ENCODE data around the gene ZNF532.
A peak's percentile ranks its signal among the peaks of the same experiment; 100 is the strongest.

ZNF532 gene

GRCh38 chr18:58902961-58903360, 38.3 kb downstream of the ZNF532 start:
- no peak overlapping the region for H2BK120ac ChIP-seq (ENCODE audit: low read depth, low read length)
- H3K4me3 ChIP-seq (ENCODE audit: low read length), result no peak overlapping the region
- H3K18ac ChIP-seq (ENCODE audit: low read length), result no peak overlapping the region
- H3K36me3 ChIP-seq (ENCODE audit: control insufficient read depth, insufficient read depth, low read length), result peaks cover 2% of the 10 kb centered on the region
- WGBS (ENCODE audit: extremely low coverage, insufficient coverage, low lambda C conversion rate), result no CpG with 5 or more reads among the region's 5 CpGs
- H2AK5ac ChIP-seq (ENCODE audit: low read length), result no peak overlapping the region
- H3K27ac ChIP-seq (ENCODE audit: low read depth, low read length), result no peak overlapping the region
- H3K4ac ChIP-seq (ENCODE audit: low read depth, low read length), result no peak overlapping the region
- no peak overlapping the region for H3K56ac ChIP-seq (ENCODE audit: low read length)
- peaks cover 83% of the 10 kb centered on the region for H3K79me2 ChIP-seq (ENCODE audit: control insufficient read depth, insufficient read depth, low read length)
- no peak overlapping the region for H3K9ac ChIP-seq (ENCODE audit: low read length)
- no peak overlapping the region for H2BK5ac ChIP-seq (ENCODE audit: low read length)
- no peak overlapping the region for H4K5ac ChIP-seq (ENCODE audit: low read length)
- no peak overlapping the region for H4K8ac ChIP-seq (ENCODE audit: low read depth, low read length)
- H3K23ac ChIP-seq (ENCODE audit: low read length), result no peak overlapping the region
- no peaks in the 10 kb centered on the region for H3K27me3 ChIP-seq (ENCODE audit: insufficient read depth, low read length, poor library complexity)
- no peak overlapping the region for H3K4me2 ChIP-seq (ENCODE audit: low read length)
- peaks cover 30% of the 10 kb centered on the region for H3K79me1 ChIP-seq (ENCODE audit: low read length)
- no peaks in the 10 kb centered on the region for H3K4me1 ChIP-seq (ENCODE audit: control insufficient read depth, low read depth, low read length)
- no peak for DNase-seq
- no peak overlapping the region for H2BK15ac ChIP-seq (replicated peaks; ENCODE audit: low read depth)

- peaks cover 30% of the 10 kb centered on the region for H3K79me1 ChIP-seq (ENCODE audit: low read length)
- peaks cover 2% of the 10 kb centered on the region for H3K36me3 ChIP-seq (ENCODE audit: control insufficient read depth, insufficient read depth, low read length)
- no peak overlapping the region for H3K9ac ChIP-seq (ENCODE audit: low read length)
- no peak overlapping the region for H3K18ac ChIP-seq (ENCODE audit: low read length)
- H3K23ac ChIP-seq (ENCODE audit: low read length), result no peak overlapping the region
- H3K4me1 ChIP-seq (ENCODE audit: control insufficient read depth, low read depth, low read length), result no peaks in the 10 kb centered on the region
- no peak overlapping the region for H3K27ac ChIP-seq (ENCODE audit: low read depth, low read length)
- H3K27me3 ChIP-seq (ENCODE audit: insufficient read depth, low read length, poor library complexity), result no peaks in the 10 kb centered on the region
- no peak overlapping the region for H3K4me3 ChIP-seq (ENCODE audit: low read length)
- H2AK5ac ChIP-seq (ENCODE audit: low read length), result no peak overlapping the region
- H4K5ac ChIP-seq (ENCODE audit: low read length), result no peak overlapping the region
- H3K79me2 ChIP-seq (ENCODE audit: control insufficient read depth, insufficient read depth, low read length), result peaks cover 81% of the 10 kb centered on the region
- no peak overlapping the region for H2BK15ac ChIP-seq (replicated peaks; ENCODE audit: low read depth)
- no peak overlapping the region for H3K4ac ChIP-seq (ENCODE audit: low read depth, low read length)
- H3K56ac ChIP-seq (ENCODE audit: low read length), result no peak overlapping the region
- DNase-seq, result no peak
- WGBS (ENCODE audit: extremely low coverage, insufficient coverage, low lambda C conversion rate), result 100% methylated on average over 1 of the region's 7 CpGs
- no peak overlapping the region for H2BK120ac ChIP-seq (ENCODE audit: low read depth, low read length)
- no peak overlapping the region for H4K8ac ChIP-seq (ENCODE audit: low read depth, low read length)
- no peak overlapping the region for H2BK5ac ChIP-seq (ENCODE audit: low read length)
- H3K4me2 ChIP-seq (ENCODE audit: low read length), result no peak overlapping the region
These were observed 38.9 kb downstream of the ZNF532 start for GRCh38 chr18:58903533-58903932.

GRCh38 chr18:58905777-58906428, 41.2 kb downstream of the ZNF532 start:
- no peak overlapping the region for H4K5ac ChIP-seq (ENCODE audit: low read length)
- no peak overlapping the region for H2BK5ac ChIP-seq (ENCODE audit: low read length)
- no CpG with 5 or more reads among the region's 10 CpGs for WGBS (ENCODE audit: extremely low coverage, insufficient coverage, low lambda C conversion rate)
- no peaks in the 10 kb centered on the region for H3K27me3 ChIP-seq (ENCODE audit: insufficient read depth, low read length, poor library complexity)
- H3K4me2 ChIP-seq (ENCODE audit: low read length), result no peak overlapping the region
- H3K79me2 ChIP-seq (ENCODE audit: control insufficient read depth, insufficient read depth, low read length), result peaks cover 78% of the 10 kb centered on the region
- no peak overlapping the region for H3K56ac ChIP-seq (ENCODE audit: low read length)
- H2BK120ac ChIP-seq (ENCODE audit: low read depth, low read length), result no peak overlapping the region
- no peak overlapping the region for H4K8ac ChIP-seq (ENCODE audit: low read depth, low read length)
- H3K4me3 ChIP-seq (ENCODE audit: low read length), result no peak overlapping the region
- H3K23ac ChIP-seq (ENCODE audit: low read length), result no peak overlapping the region
- H3K79me1 ChIP-seq (ENCODE audit: low read length), result peaks cover 25% of the 10 kb centered on the region
- no peak overlapping the region for H3K27ac ChIP-seq (ENCODE audit: low read depth, low read length)
- no peak for DNase-seq
- H2BK15ac ChIP-seq (replicated peaks; ENCODE audit: low read depth), result no peak overlapping the region
- peaks cover under 1% of the 10 kb centered on the region for H3K4me1 ChIP-seq (ENCODE audit: control insufficient read depth, low read depth, low read length)
- H2AK5ac ChIP-seq (ENCODE audit: low read length), result no peak overlapping the region
- no peaks in the 10 kb centered on the region for H3K36me3 ChIP-seq (ENCODE audit: control insufficient read depth, insufficient read depth, low read length)
- no peak overlapping the region for H3K9ac ChIP-seq (ENCODE audit: low read length)
- H3K18ac ChIP-seq (ENCODE audit: low read length), result no peak overlapping the region
- H3K4ac ChIP-seq (ENCODE audit: low read depth, low read length), result no peak overlapping the region

DNA sequence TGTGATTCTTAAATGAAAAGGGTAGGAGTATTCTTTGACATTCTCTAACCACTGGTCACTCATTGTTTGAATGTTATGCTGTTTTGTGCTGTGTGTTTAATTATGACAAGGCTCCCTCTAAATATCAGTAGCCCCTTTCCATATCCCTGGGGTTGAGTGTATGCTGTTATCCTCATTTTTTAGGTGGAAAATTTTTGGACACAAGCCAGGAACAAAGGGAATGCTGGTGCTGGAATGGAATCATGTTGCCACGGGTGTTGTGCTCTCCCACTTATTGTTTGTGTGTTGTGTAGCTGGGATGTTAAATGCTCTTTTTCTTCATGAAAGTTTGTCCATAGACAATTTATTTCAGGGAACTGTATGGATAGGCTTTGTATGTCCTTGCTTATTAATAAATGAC, 43.3 kb downstream of the ZNF532 start:
- Histone ChIP-seq H3K9ac (ENCODE audit: low read length) (no peak overlapping the region), H3K4me2 (ENCODE audit: low read length) (no peak overlapping the region), H3K23ac (ENCODE audit: low read length) (no peak overlapping the region), H3K4me3 (ENCODE audit: low read length) (no peak overlapping the region), H3K56ac (ENCODE audit: low read length) (no peak overlapping the region), H2BK5ac (ENCODE audit: low read length) (no peak overlapping the region), H2AK5ac (ENCODE audit: low read length) (no peak overlapping the region), H4K8ac (ENCODE audit: low read depth, low read length) (no peak overlapping the region), H3K4ac (ENCODE audit: low read depth, low read length) (no peak overlapping the region), H3K79me2 (ENCODE audit: control insufficient read depth, insufficient read depth, low read length) (peaks cover 80% of the 10 kb centered on the region), H3K27ac (ENCODE audit: low read depth, low read length) (no peak overlapping the region), H2BK120ac (ENCODE audit: low read depth, low read length) (no peak overlapping the region), H3K27me3 (ENCODE audit: insufficient read depth, low read length, poor library complexity) (no peaks in the 10 kb centered on the region), H3K79me1 (ENCODE audit: low read length) (peaks cover 21% of the 10 kb centered on the region), H3K18ac (ENCODE audit: low read length) (no peak overlapping the region), H3K4me1 (ENCODE audit: control insufficient read depth, low read depth, low read length) (peaks cover 8% of the 10 kb centered on the region), H4K5ac (ENCODE audit: low read length) (no peak overlapping the region), H3K36me3 (ENCODE audit: control insufficient read depth, insufficient read depth, low read length) (no peaks in the 10 kb centered on the region), H2BK15ac (replicated peaks; ENCODE audit: low read depth) (no peak overlapping the region)
- no peak for DNase-seq
- no CpG with 5 or more reads among the region's 1 CpG for WGBS (ENCODE audit: extremely low coverage, insufficient coverage, low lambda C conversion rate)

GRCh38 chr18:58909521-58909920, 44.8 kb downstream of the ZNF532 start:
- no peak overlapping the region for H3K56ac ChIP-seq (ENCODE audit: low read length)
- H2BK120ac ChIP-seq (ENCODE audit: low read depth, low read length), result no peak overlapping the region
- H4K5ac ChIP-seq (ENCODE audit: low read length), result no peak overlapping the region
- H3K4me2 ChIP-seq (ENCODE audit: low read length), result no peak overlapping the region
- H3K18ac ChIP-seq (ENCODE audit: low read length), result no peak overlapping the region
- H3K36me3 ChIP-seq (ENCODE audit: control insufficient read depth, insufficient read depth, low read length), result no peaks in the 10 kb centered on the region
- no peak overlapping the region for H3K27ac ChIP-seq (ENCODE audit: low read depth, low read length)
- peaks cover 18% of the 10 kb centered on the region for H3K79me1 ChIP-seq (ENCODE audit: low read length)
- no peak overlapping the region for H4K8ac ChIP-seq (ENCODE audit: low read depth, low read length)
- no peak for DNase-seq
- no peak overlapping the region for H3K4ac ChIP-seq (ENCODE audit: low read depth, low read length)
- H3K9ac ChIP-seq (ENCODE audit: low read length), result no peak overlapping the region
- no peak overlapping the region for H2BK5ac ChIP-seq (ENCODE audit: low read length)
- no peak overlapping the region for H3K4me3 ChIP-seq (ENCODE audit: low read length)
- no peak overlapping the region for H2BK15ac ChIP-seq (replicated peaks; ENCODE audit: low read depth)
- H3K23ac ChIP-seq (ENCODE audit: low read length), result no peak overlapping the region
- H3K27me3 ChIP-seq (ENCODE audit: insufficient read depth, low read length, poor library complexity), result no peaks in the 10 kb centered on the region
- H3K79me2 ChIP-seq (ENCODE audit: control insufficient read depth, insufficient read depth, low read length), result peaks cover 77% of the 10 kb centered on the region
- peaks cover 8% of the 10 kb centered on the region for H3K4me1 ChIP-seq (ENCODE audit: control insufficient read depth, low read depth, low read length)
- no CpG with 5 or more reads among the region's 8 CpGs for WGBS (ENCODE audit: extremely low coverage, insufficient coverage, low lambda C conversion rate)
- no peak overlapping the region for H2AK5ac ChIP-seq (ENCODE audit: low read length)

GRCh38 chr18:58911241-58911640, 46.6 kb downstream of the ZNF532 start:
- Histone ChIP-seq H3K23ac (ENCODE audit: low read length) (no peak overlapping the region), H3K4me2 (ENCODE audit: low read length) (no peak overlapping the region), H4K5ac (ENCODE audit: low read length) (no peak overlapping the region), H3K27ac (ENCODE audit: low read depth, low read length) (no peak overlapping the region), H2AK5ac (ENCODE audit: low read length) (no peak overlapping the region), H3K56ac (ENCODE audit: low read length) (peak overlapping the region; percentile 54), H2BK15ac (replicated peaks; ENCODE audit: low read depth) (no peak overlapping the region), H3K4me3 (ENCODE audit: low read length) (no peak overlapping the region), H2BK5ac (ENCODE audit: low read length) (peak overlapping the region; percentile 11), H3K18ac (ENCODE audit: low read length) (no peak overlapping the region), H3K79me1 (ENCODE audit: low read length) (peaks cover 21% of the 10 kb centered on the region), H3K27me3 (ENCODE audit: insufficient read depth, low read length, poor library complexity) (no peaks in the 10 kb centered on the region), H3K4me1 (ENCODE audit: control insufficient read depth, low read depth, low read length) (peaks cover 17% of the 10 kb centered on the region), H4K8ac (ENCODE audit: low read depth, low read length) (no peak overlapping the region), H3K9ac (ENCODE audit: low read length) (peak overlapping the region; percentile 38), H3K4ac (ENCODE audit: low read depth, low read length) (no peak overlapping the region), H3K36me3 (ENCODE audit: control insufficient read depth, insufficient read depth, low read length) (no peaks in the 10 kb centered on the region), H3K79me2 (ENCODE audit: control insufficient read depth, insufficient read depth, low read length) (peaks cover 75% of the 10 kb centered on the region), H2BK120ac (ENCODE audit: low read depth, low read length) (no peak overlapping the region)
- no CpG with 5 or more reads among the region's 4 CpGs for WGBS (ENCODE audit: extremely low coverage, insufficient coverage, low lambda C conversion rate)
- peak; percentile 30 for DNase-seq

All from mesendoderm (in vitro differentiated cells).